GM12878 (cell line): Measurements from ENCODE around the gene PGA4. TPM values are rescaled to one million over a fixed set of nuclear protein-coding genes. Genes with fewer than 3 reads are reported as not detected.

Source experiments
- ATAC-seq: fragments of 200-7000 bp; cut with Tn5 transposase; 3 replicates; pipeline ENCODE4 v1.9.1; 2020; ENCODE audit warnings: mild to moderate bottlenecking, moderate library complexity
- BruUV-seq: library from RNA; stranded (reverse); fragments of 400-500 nt; replicated peaks from 2 replicates; lab custom pipeline; 2021; lab: Mats Ljungman, UMichigan
- CTCF ChIA-PET: fragments of 300-600 bp; sonication (Branson Sonifier 250); formaldehyde crosslinking; extraction: SDS; loops from one replicate; lab custom pipeline; 2021; ENCODE audit warnings: inconsistent platforms; lab: Yijun Ruan, JAX
- POLR2A ChIA-PET: fragments of 350-600 bp; formaldehyde crosslinking; extraction: SDS; loops from one replicate; lab custom pipeline; 2021; ENCODE audit warnings: inconsistent platforms; lab: Charles Lee
- RAD21 ChIA-PET: fragments of 300-600 bp; sonication (Branson Sonifier 250); formaldehyde crosslinking; loops from one replicate; lab custom pipeline; 2023; ENCODE audit warnings: antibody characterized with exemption; ENCODE audit not compliant: unreplicated experiment; lab: Charles Lee
- SMC1A ChIA-PET: fragments of 300-600 bp; sonication (Branson Sonifier 250); formaldehyde crosslinking; loops from one replicate; lab custom pipeline; 2023; ENCODE audit not compliant: unreplicated experiment, uncharacterized antibody; lab: Charles Lee
- DNase-seq: peaks from one replicate; pipeline ENCODE4 v3.0.0-alpha.2; 2011; ENCODE audit warnings: low read depth, low spot score
- FAIRE-seq: peaks from 3 replicates; lab custom pipeline; 2011; peaks lifted over from hg19 to GRCh38; lab: Jason Lieb, UNC
- H2AFZ ChIP-seq: 2 replicates; pipeline ENCODE4 v1.6.0; 2011; ENCODE audit warnings: low read depth, low read length, control low read depth; ENCODE audit not compliant: control insufficient read depth
- H3K27ac ChIP-seq: 2 replicates; pipeline ENCODE4 v1.5.1; 2011; ENCODE audit warnings: control low read depth; ENCODE audit not compliant: control insufficient read depth, insufficient read depth
- H3K27me3 ChIP-seq, 2 experiments: replicated peaks in 1 of 2; 2 replicates each; pipeline versions ENCODE4 v1.6.0 to v1.6.1; 2011; ENCODE audit warnings: low read length in 1 of 2; ENCODE audit not compliant: control insufficient read depth in 2 of 2, insufficient read depth in 2 of 2
- H3K36me3 ChIP-seq, 2 experiments: 2 replicates each; pipeline ENCODE4 v1.5.1; 2011; ENCODE audit warnings: low read length in 1 of 2; ENCODE audit not compliant: control insufficient read depth in 2 of 2, insufficient read depth in 2 of 2
- H3K4me1 ChIP-seq: 2 replicates; pipeline ENCODE4 v1.6.1; 2011; ENCODE audit warnings: mild to moderate bottlenecking, low read length, moderate library complexity, mixed read lengths; ENCODE audit not compliant: control insufficient read depth, insufficient read depth
- H3K4me2 ChIP-seq: 2 replicates; pipeline ENCODE4 v1.6.0; 2011; ENCODE audit warnings: control low read depth; ENCODE audit not compliant: control insufficient read depth, insufficient read depth
- H3K4me3 ChIP-seq: fragments of 200-600 bp; sonication (generic); 2 replicates; pipeline ENCODE4 v1.5.1; 2016
- H3K79me2 ChIP-seq: 2 replicates; pipeline ENCODE4 v1.6.0; 2011; ENCODE audit warnings: low read length; ENCODE audit not compliant: control insufficient read depth, insufficient read depth
- H3K9ac ChIP-seq: 2 replicates; pipeline ENCODE4 v1.8.0; 2011; ENCODE audit warnings: low read length, control low read depth, mixed read lengths; ENCODE audit not compliant: control insufficient read depth, insufficient read depth
- H3K9me3 ChIP-seq: replicated peaks from 3 replicates; pipeline ENCODE4 v1.5.1; 2011; ENCODE audit warnings: mild to moderate bottlenecking, low read length; ENCODE audit not compliant: control insufficient read depth, insufficient read depth
- H4K20me1 ChIP-seq: 2 replicates; pipeline ENCODE4 v1.6.0; 2011; ENCODE audit not compliant: control insufficient read depth, insufficient read depth
- CHD4 ChIP-seq: fragments of 200-600 bp; sonication (generic); IDR thresholded peaks from 2 replicates; pipeline ENCODE4 v1.6.1; 2016; ENCODE audit warnings: mild to moderate bottlenecking
- CREB1 ChIP-seq: IDR thresholded peaks from 2 replicates; pipeline ENCODE4 v1.6.1; 2012; ENCODE audit warnings: low read depth, mild to moderate bottlenecking, inconsistent platforms
- ESRRA ChIP-seq: IDR thresholded peaks from 2 replicates; pipeline ENCODE4 v1.6.1; 2012; ENCODE audit warnings: mild to moderate bottlenecking, low read length, improper control_type of control experiment
- HDGF ChIP-seq: fragments of 450-650 bp; IDR thresholded peaks from 2 replicates; pipeline ENCODE4 v1.6.1; 2016; ENCODE audit warnings: antibody characterized with exemption
- KAT2A ChIP-seq: conservative IDR thresholded peaks from 2 replicates; pipeline ENCODE4 v1.6.1; 2011; ENCODE audit warnings: low read depth, low read length; ENCODE audit not compliant: control insufficient read depth
- MEF2A ChIP-seq: IDR thresholded peaks from 2 replicates; pipeline ENCODE4 v1.6.1; 2011; ENCODE audit warnings: low read depth, mild to moderate bottlenecking, low read length, moderate library complexity; ENCODE audit not compliant: insufficient read depth
- POLR2AphosphoS2 ChIP-seq: IDR thresholded peaks from 2 replicates; pipeline ENCODE4 v1.6.1; 2011; ENCODE audit warnings: low read depth, mild to moderate bottlenecking, low read length, improper control_type of control experiment, moderate library complexity
- TARDBP ChIP-seq: IDR thresholded peaks from 2 replicates; pipeline ENCODE4 v1.6.1; 2016; ENCODE audit warnings: borderline replicate concordance
- ZNF384 ChIP-seq: IDR thresholded peaks from 2 replicates; pipeline ENCODE4 v1.6.1; 2012; ENCODE audit warnings: low read depth, mild to moderate bottlenecking, low read length, improper control_type of control experiment, borderline replicate concordance
- WGBS: methylation state at CpG from one replicate; pipeline ENCODE4 v1.1.6; 2016; ENCODE audit warnings: low lambda C conversion rate; ENCODE audit not compliant: insufficient replicate concordance, insufficient coverage; ENCODE audit errors: missing lambda C conversion rate; 5-methylcytosine and 5-hydroxymethylcytosine counted together
- in situ Hi-C: fragments of 300-500 bp; cut with MboI; formaldehyde crosslinking; loops from 9 replicates; pipeline ENCODE4 v1.14.3; 2018; ENCODE audit warnings: mixed read lengths
- intact Hi-C: fragments of 100-400 bp; cut with micrococcal nuclease; formaldehyde crosslinking; loops from one replicate; pipeline ENCODE4 v1.14.2; 2022; ENCODE audit not compliant: unreplicated experiment
- polyA plus RNA-seq, 11 experiments: library from polyadenylated mRNA; depleted of rRNA in 4 of 11; unstranded in 6 of 11; stranded (reverse) in 5 of 11; fragments of >200 nt; fragmentation: Nextera tagmentation in 4 of 11; fragmentation: Illumina TruSeq in 1 of 11; extraction: Ambion mirVana in 4 of 11; extraction: Trizol in 1 of 11; gene quantifications; 1 replicate in 1 of 11; 2 replicates in 10 of 11; pipeline versions ENCODE4 v1.2.1 to v1.2.3, GENCODE V29; 2011 to 2016; ENCODE audit warnings: inconsistent platforms in 2 of 11, missing spikeins in 2 of 11, low read depth in 1 of 11
- total RNA-seq, 4 experiments: library from RNA; depleted of rRNA in 3 of 4; stranded (reverse); fragments of >200 nt in 3 of 4; fragmentation: Illumina TruSeq in 1 of 4; extraction: Trizol in 1 of 4; gene quantifications; 2 replicates each; pipeline versions ENCODE4 v1.2.1 to v1.2.3, GENCODE V29; 2013 to 2021
- TF ChIP-seq, protein P1 (sequence below): IDR thresholded peaks from 2 replicates; pipeline ENCODE4 v1.6.1; 2011; ENCODE audit warnings: borderline replicate concordance, low read depth, mild to moderate bottlenecking, moderate library complexity, mixed read lengths, low read length; ENCODE audit not compliant: insufficient read depth; ENCODE audit errors: extremely low read length
- TF ChIP-seq, protein P2 (sequence below): fragments of 450-650 bp; IDR thresholded peaks from 2 replicates; pipeline ENCODE4 v1.6.1; 2017; ENCODE audit warnings: mild to moderate bottlenecking, moderate library complexity
- TF ChIP-seq, protein P3 (sequence below): fragments of 450-650 bp; IDR thresholded peaks from 2 replicates; pipeline ENCODE4 v1.6.1; 2018; ENCODE audit warnings: mild to moderate bottlenecking, low read depth, moderate library complexity; ENCODE audit not compliant: partially characterized antibody

Gene PGA4
- total and polyA plus RNA-seq, 10 of the 15 experiments (the other 5 are each of a cell fraction or from before 2014, with no cell fraction given) = not detected

DNA sequence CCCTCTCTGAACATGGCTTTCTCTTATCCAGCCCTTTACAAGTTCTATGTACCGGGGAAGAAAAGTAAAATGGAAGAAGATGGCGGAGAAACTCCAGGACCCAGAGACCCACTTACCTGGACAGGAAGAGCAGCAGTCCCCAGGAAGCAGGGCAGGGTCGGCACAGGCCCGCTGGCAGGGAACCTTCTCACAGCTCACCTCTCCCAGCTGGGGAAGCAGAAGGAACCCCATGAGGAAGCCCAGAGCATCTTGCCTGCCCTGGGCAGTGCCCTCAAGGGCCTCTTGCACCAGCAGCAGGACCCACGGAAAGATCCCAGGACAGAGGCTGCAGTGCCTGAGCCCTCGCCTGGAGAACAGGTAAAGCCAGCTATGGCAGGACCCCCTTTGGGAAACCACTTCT, 42.2 kb downstream of the PGA4 start (continued):
- TF ChIP-seq, protein P1, sequence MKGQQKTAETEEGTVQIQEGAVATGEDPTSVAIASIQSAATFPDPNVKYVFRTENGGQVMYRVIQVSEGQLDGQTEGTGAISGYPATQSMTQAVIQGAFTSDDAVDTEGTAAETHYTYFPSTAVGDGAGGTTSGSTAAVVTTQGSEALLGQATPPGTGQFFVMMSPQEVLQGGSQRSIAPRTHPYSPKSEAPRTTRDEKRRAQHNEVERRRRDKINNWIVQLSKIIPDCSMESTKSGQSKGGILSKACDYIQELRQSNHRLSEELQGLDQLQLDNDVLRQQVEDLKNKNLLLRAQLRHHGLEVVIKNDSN = no peak

DNA sequence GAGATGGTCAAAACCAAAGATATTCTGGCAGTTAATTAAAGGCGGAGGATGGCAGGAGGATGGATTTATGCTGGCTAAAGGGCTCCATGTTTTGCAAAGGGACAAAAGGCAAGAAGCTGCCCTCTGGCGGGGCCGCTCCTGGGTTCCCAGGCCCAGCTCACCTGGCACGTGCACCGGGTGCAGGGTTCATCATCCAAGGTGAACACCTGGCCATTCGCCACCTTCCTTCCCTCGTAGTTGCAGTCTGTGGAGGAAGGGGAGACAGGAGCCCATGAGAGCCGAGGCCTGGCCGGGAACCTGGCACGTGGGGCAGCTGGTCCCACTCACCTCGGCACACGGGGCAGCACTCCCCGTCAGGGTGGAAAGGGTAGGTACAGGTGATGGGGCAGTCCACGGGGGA, 42.6 kb downstream of the PGA4 start:
- no TSS peak for BruUV-seq
- Histone ChIP-seq H3K27me3 (no peaks in the 10 kb centered on the region), H3K4me1 (no peaks in the 10 kb centered on the region), H3K9ac (no peak overlapping the region), H3K27ac (no peak overlapping the region), H3K9me3 (no peaks in the 10 kb centered on the region), H2AFZ (no peak overlapping the region), H4K20me1 (no peaks in the 10 kb centered on the region), H3K36me3 (no peaks in the 10 kb centered on the region; a peak in 1 of 4 replicates), H3K79me2 (no peaks in the 10 kb centered on the region), H3K4me2 (no peak overlapping the region), H3K4me3 (no peak overlapping the region)
- POLR2A ChIA-PET = no interaction called here
- TF ChIP-seq, protein P2, sequence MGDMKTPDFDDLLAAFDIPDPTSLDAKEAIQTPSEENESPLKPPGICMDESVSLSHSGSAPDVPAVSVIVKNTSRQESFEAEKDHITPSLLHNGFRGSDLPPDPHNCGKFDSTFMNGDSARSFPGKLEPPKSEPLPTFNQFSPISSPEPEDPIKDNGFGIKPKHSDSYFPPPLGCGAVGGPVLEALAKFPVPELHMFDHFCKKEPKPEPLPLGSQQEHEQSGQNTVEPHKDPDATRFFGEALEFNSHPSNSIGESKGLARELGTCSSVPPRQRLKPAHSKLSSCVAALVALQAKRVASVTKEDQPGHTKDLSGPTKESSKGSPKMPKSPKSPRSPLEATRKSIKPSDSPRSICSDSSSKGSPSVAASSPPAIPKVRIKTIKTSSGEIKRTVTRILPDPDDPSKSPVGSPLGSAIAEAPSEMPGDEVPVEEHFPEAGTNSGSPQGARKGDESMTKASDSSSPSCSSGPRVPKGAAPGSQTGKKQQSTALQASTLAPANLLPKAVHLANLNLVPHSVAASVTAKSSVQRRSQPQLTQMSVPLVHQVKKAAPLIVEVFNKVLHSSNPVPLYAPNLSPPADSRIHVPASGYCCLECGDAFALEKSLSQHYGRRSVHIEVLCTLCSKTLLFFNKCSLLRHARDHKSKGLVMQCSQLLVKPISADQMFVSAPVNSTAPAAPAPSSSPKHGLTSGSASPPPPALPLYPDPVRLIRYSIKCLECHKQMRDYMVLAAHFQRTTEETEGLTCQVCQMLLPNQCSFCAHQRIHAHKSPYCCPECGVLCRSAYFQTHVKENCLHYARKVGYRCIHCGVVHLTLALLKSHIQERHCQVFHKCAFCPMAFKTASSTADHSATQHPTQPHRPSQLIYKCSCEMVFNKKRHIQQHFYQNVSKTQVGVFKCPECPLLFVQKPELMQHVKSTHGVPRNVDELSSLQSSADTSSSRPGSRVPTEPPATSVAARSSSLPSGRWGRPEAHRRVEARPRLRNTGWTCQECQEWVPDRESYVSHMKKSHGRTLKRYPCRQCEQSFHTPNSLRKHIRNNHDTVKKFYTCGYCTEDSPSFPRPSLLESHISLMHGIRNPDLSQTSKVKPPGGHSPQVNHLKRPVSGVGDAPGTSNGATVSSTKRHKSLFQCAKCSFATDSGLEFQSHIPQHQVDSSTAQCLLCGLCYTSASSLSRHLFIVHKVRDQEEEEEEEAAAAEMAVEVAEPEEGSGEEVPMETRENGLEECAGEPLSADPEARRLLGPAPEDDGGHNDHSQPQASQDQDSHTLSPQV = no peak
- no peak for TF ChIP-seq CREB1
- no peak for TF ChIP-seq ESRRA
- TF ChIP-seq ZNF384 = no peak
- no peak for TF ChIP-seq HDGF
- TF ChIP-seq KAT2A = no peak
- TF ChIP-seq MEF2A = no peak
- no peak for TF ChIP-seq POLR2AphosphoS2
- TF ChIP-seq CHD4 = no peak
- TF ChIP-seq, protein P3, sequence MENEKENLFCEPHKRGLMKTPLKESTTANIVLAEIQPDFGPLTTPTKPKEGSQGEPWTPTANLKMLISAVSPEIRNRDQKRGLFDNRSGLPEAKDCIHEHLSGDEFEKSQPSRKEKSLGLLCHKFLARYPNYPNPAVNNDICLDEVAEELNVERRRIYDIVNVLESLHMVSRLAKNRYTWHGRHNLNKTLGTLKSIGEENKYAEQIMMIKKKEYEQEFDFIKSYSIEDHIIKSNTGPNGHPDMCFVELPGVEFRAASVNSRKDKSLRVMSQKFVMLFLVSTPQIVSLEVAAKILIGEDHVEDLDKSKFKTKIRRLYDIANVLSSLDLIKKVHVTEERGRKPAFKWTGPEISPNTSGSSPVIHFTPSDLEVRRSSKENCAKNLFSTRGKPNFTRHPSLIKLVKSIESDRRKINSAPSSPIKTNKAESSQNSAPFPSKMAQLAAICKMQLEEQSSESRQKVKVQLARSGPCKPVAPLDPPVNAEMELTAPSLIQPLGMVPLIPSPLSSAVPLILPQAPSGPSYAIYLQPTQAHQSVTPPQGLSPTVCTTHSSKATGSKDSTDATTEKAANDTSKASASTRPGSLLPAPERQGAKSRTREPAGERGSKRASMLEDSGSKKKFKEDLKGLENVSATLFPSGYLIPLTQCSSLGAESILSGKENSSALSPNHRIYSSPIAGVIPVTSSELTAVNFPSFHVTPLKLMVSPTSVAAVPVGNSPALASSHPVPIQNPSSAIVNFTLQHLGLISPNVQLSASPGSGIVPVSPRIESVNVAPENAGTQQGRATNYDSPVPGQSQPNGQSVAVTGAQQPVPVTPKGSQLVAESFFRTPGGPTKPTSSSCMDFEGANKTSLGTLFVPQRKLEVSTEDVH = no peak
- no peak for TF ChIP-seq TARDBP
- ATAC-seq (no peak), FAIRE-seq (no peak), DNase-seq (no peak)
- in situ Hi-C loops (loop anchor here (5.0 kb wide), 1 partner anchor 72 kb away; no protein-coding TSS in a partner anchor), intact Hi-C loops (no loop called here)
- SMC1A ChIA-PET = no interaction called here
- 65% methylated on average over 14 of the region's 14 CpGs for WGBS
- RAD21 ChIA-PET = no interaction called here
- CTCF ChIA-PET = interaction anchor here (1.1 kb wide), 1 partner anchor 11 kb away, joined by 3 read pairs; no protein-coding TSS in a partner anchor
